H1 (cell line): ENCODE results near the gene MCM7. TPM values are rescaled to one million over a fixed set of nuclear protein-coding genes. Genes with fewer than 3 reads are reported as not detected.
A peak's percentile ranks its signal among the peaks of the same experiment; 100 is the strongest.

Source experiments
- CTCF ChIA-PET: fragments of 300-600 bp; sonication (Branson Sonifier 250); formaldehyde crosslinking; loops from one replicate; lab custom pipeline; 2021; ENCODE audit not compliant: partially characterized antibody; lab: Charles Lee
- POLR2A ChIA-PET: fragments of 300-600 bp; sonication (Branson Sonifier 250); formaldehyde crosslinking; loops from one replicate; lab custom pipeline; 2021; ENCODE audit warnings: inconsistent platforms; ENCODE audit not compliant: partially characterized antibody; lab: Charles Lee
- DNase-seq, 2 experiments: peaks; one replicate each; pipeline versions ENCODE4 v3.0.0 to v3.0.0-alpha.2; 2010 to 2022; ENCODE audit warnings: low spot score in 2 of 2, low read depth in 1 of 2, mixed read lengths in 1 of 2
- FAIRE-seq: peaks from 2 replicates; lab custom pipeline; 2011; peaks lifted over from hg19 to GRCh38; lab: Jason Lieb, UNC
- H2AFZ ChIP-seq: 2 replicates; pipeline ENCODE4 v1.8.1; 2012; ENCODE audit warnings: low read length, inconsistent platforms
- H2AK5ac ChIP-seq: 2 replicates; pipeline ENCODE4 v1.6.1; 2013; ENCODE audit warnings: low read depth, low read length
- H2BK120ac ChIP-seq: replicated peaks from 2 replicates; pipeline ENCODE3; 2013; ENCODE audit warnings: low read depth, low read length, inconsistent platforms
- H2BK12ac ChIP-seq: 2 replicates; pipeline ENCODE4 v1.6.1; 2013; ENCODE audit warnings: low read depth, low read length
- H2BK15ac ChIP-seq: 2 replicates; pipeline ENCODE4 v1.6.1; 2013; ENCODE audit warnings: low read length
- H2BK20ac ChIP-seq: 2 replicates; pipeline ENCODE4 v1.6.1; 2013; ENCODE audit warnings: low read length
- H2BK5ac ChIP-seq: 2 replicates; pipeline ENCODE4 v1.6.1; 2013; ENCODE audit warnings: low read depth, low read length
- H3K14ac ChIP-seq: 2 replicates; pipeline ENCODE4 v1.6.1; 2013; ENCODE audit warnings: inconsistent platforms; ENCODE audit not compliant: insufficient read length
- H3K18ac ChIP-seq: 2 replicates; pipeline ENCODE4 v1.6.1; 2013; ENCODE audit warnings: low read length; ENCODE audit errors: extremely low read depth
- H3K23ac ChIP-seq: 2 replicates; pipeline ENCODE4 v1.6.1; 2013; ENCODE audit warnings: inconsistent platforms; ENCODE audit not compliant: insufficient read length
- H3K23me2 ChIP-seq: 2 replicates; pipeline ENCODE4 v1.6.1; 2013; ENCODE audit warnings: low read depth, low read length
- H3K27ac ChIP-seq: 2 replicates; pipeline ENCODE4 v1.6.1; 2011; ENCODE audit warnings: low read depth, low read length, inconsistent platforms
- H3K27me3 ChIP-seq, 4 experiments: replicated peaks in 1 of 4; 1 replicate in 1 of 4; 2 replicates in 3 of 4; pipeline versions ENCODE4 v1.6.1 to v1.8.1; 2011 to 2013; ENCODE audit warnings: low read length in 3 of 4, mild to moderate bottlenecking in 3 of 4, inconsistent platforms in 2 of 4, mixed read lengths in 2 of 4, moderate library complexity in 1 of 4; ENCODE audit not compliant: control insufficient read depth in 3 of 4, insufficient read depth in 3 of 4; ENCODE audit errors: extremely low read depth in 1 of 4
- H3K36me3 ChIP-seq, 4 experiments: 2 replicates each; pipeline versions ENCODE4 v1.6.1 to v1.8.1; 2011 to 2013; ENCODE audit warnings: mild to moderate bottlenecking in 4 of 4, low read length in 3 of 4, moderate library complexity in 2 of 4, control low read depth in 1 of 4, inconsistent platforms in 1 of 4; ENCODE audit not compliant: insufficient read depth in 4 of 4, control insufficient read depth in 2 of 4
- H3K4ac ChIP-seq: replicated peaks from 2 replicates; pipeline ENCODE3; 2013; ENCODE audit warnings: low read length, low read depth, mixed read lengths, inconsistent platforms; ENCODE audit not compliant: insufficient read length
- H3K4me1 ChIP-seq, 4 experiments: replicated peaks in 1 of 4; 1 replicate in 1 of 4; 2 replicates in 3 of 4; pipeline versions ENCODE4 v1.6.1 to v1.8.1; 2011 to 2013; ENCODE audit warnings: low read length in 3 of 4, inconsistent platforms in 2 of 4, mixed read lengths in 1 of 4; ENCODE audit not compliant: insufficient read depth in 4 of 4, control insufficient read depth in 3 of 4
- H3K4me2 ChIP-seq, 2 experiments: 2 replicates each; pipeline versions ENCODE4 v1.6.1 to v1.8.1; 2011 to 2013; ENCODE audit warnings: low read depth in 2 of 2, low read length in 2 of 2, control low read depth in 1 of 2, inconsistent platforms in 1 of 2, mild to moderate bottlenecking in 1 of 2; ENCODE audit not compliant: insufficient read depth in 1 of 2
- H3K4me3 ChIP-seq, 4 experiments: fragments of 200-600, 300-600 bp in 1 of 4; sonication (generic), shearing (Covaris generic), sonication (Bioruptor Twin) in 1 of 4; 2 replicates each; pipeline versions ENCODE4 v1.5.1 to v1.8.1; 2011 to 2016; ENCODE audit warnings: low read length in 4 of 4, low read depth in 3 of 4, control low read depth in 2 of 4, inconsistent platforms in 2 of 4, mild to moderate bottlenecking in 2 of 4, mixed read lengths in 1 of 4, moderate library complexity in 1 of 4; ENCODE audit not compliant: insufficient read depth in 2 of 4; ENCODE audit errors: extremely low read depth in 1 of 4
- H3K56ac ChIP-seq: replicated peaks from 2 replicates; pipeline ENCODE3; 2013; ENCODE audit warnings: low read depth, mild to moderate bottlenecking, mixed read lengths, low read length, inconsistent platforms; ENCODE audit not compliant: insufficient read length
- H3K79me1 ChIP-seq: 2 replicates; pipeline ENCODE4 v1.6.1; 2013; ENCODE audit warnings: low read depth, low read length, control low read depth
- H3K79me2 ChIP-seq, 2 experiments: 2 replicates each; pipeline versions ENCODE4 v1.6.1 to v1.8.1; 2012 to 2013; ENCODE audit warnings: low read length in 2 of 2, mild to moderate bottlenecking in 2 of 2, inconsistent platforms in 1 of 2; ENCODE audit not compliant: insufficient read depth in 2 of 2, control insufficient read depth in 1 of 2
- H3K9ac ChIP-seq, 4 experiments: replicated peaks in 1 of 4; 1 replicate in 1 of 4; 2 replicates in 3 of 4; pipeline versions ENCODE4 v1.6.1 to v1.8.1; 2011 to 2013; ENCODE audit warnings: low read depth in 3 of 4, low read length in 3 of 4, control low read depth in 2 of 4, mild to moderate bottlenecking in 2 of 4, moderate library complexity in 2 of 4, inconsistent platforms in 1 of 4; ENCODE audit errors: extremely low read depth in 1 of 4
- H3K9me3 ChIP-seq, 2 experiments: 2 replicates each; pipeline versions ENCODE4 v1.6.1 to v1.8.1; 2012 to 2013; ENCODE audit warnings: mild to moderate bottlenecking in 2 of 2, moderate library complexity in 2 of 2, control low read depth in 1 of 2, inconsistent platforms in 1 of 2, low read depth in 1 of 2, low read length in 1 of 2, mixed read lengths in 1 of 2; ENCODE audit not compliant: insufficient read depth in 2 of 2
- H4K20me1 ChIP-seq, 2 experiments: replicated peaks in 1 of 2; 2 replicates each; pipeline versions ENCODE3 to v1.8.1; 2011 to 2013; ENCODE audit warnings: inconsistent platforms in 2 of 2, low read length in 2 of 2, mild to moderate bottlenecking in 1 of 2; ENCODE audit not compliant: insufficient read depth in 2 of 2, control insufficient read depth in 1 of 2
- H4K5ac ChIP-seq: 2 replicates; pipeline ENCODE4 v1.6.1; 2013; ENCODE audit warnings: low read length, low read depth, mixed read lengths, inconsistent platforms; ENCODE audit not compliant: insufficient read length
- H4K8ac ChIP-seq: 2 replicates; pipeline ENCODE4 v1.8.0; 2013; ENCODE audit warnings: mild to moderate bottlenecking, moderate library complexity, low read length, inconsistent platforms; ENCODE audit not compliant: insufficient read depth; ENCODE audit errors: extremely low read depth
- H4K91ac ChIP-seq: replicated peaks from 2 replicates; pipeline ENCODE3; 2013; ENCODE audit warnings: low read length, mixed read lengths, inconsistent platforms; ENCODE audit not compliant: insufficient read length
- POLR2A ChIP-seq, 2 experiments: IDR thresholded peaks; 1 replicate in 1 of 2; 2 replicates in 1 of 2; pipeline ENCODE4 v1.6.1; 2011; ENCODE audit warnings: low read depth in 2 of 2, low read length in 2 of 2, mild to moderate bottlenecking in 2 of 2; ENCODE audit errors: control extremely low read depth in 1 of 2
- WGBS, 2 experiments: shearing (Covaris generic) in 1 of 2; methylation state at CpG; one replicate each; pipeline versions ENCODE4 v1.1.6 to v1.1.7; 2013 to 2015; ENCODE audit warnings: low lambda C conversion rate in 2 of 2, mixed read lengths in 2 of 2, inconsistent platforms in 1 of 2, low coverage in 1 of 2, missing lambda C conversion rate in 1 of 2; ENCODE audit not compliant: insufficient replicate concordance in 2 of 2, insufficient coverage in 1 of 2, insufficient read length in 1 of 2; ENCODE audit errors: extremely low coverage in 1 of 2, missing lambda C conversion rate in 1 of 2; 5-methylcytosine and 5-hydroxymethylcytosine counted together
- polyA plus RNA-seq, 7 experiments: library from polyadenylated mRNA; depleted of rRNA in 3 of 7; stranded (reverse) in 5 of 7; unstranded in 2 of 7; fragments of >200 nt in 5 of 7; fragments of 200-250 nt in 2 of 7; gene quantifications; 1 replicate in 5 of 7; 2 replicates in 1 of 7; 4 replicates in 1 of 7; pipeline versions ENCODE4 v1.2.1 to v1.2.3, GENCODE V29; 2011 to 2013; ENCODE audit warnings: missing spikeins in 2 of 7, mixed read lengths in 2 of 7
- total RNA-seq: library from RNA; stranded (reverse); fragmentation: NEBNext Ultra II Directional; extraction: Animal tissue kit (Norgen Biotek cat#: 25700); gene quantifications from 2 replicates; pipeline ENCODE4 v1.2.1, GENCODE V29; 2021
- TF ChIP-seq, protein P1 (sequence below), 3 experiments: IDR thresholded peaks; 1 replicate in 2 of 3; 2 replicates in 1 of 3; pipeline versions ENCODE4 v1.5.1 to v1.6.1; 2011; ENCODE audit warnings: low read length in 3 of 3, mild to moderate bottlenecking in 3 of 3, inconsistent platforms in 2 of 3, low read depth in 1 of 3, moderate library complexity in 1 of 3; ENCODE audit not compliant: insufficient read depth in 1 of 3; ENCODE audit errors: control extremely low read depth in 1 of 3

The MCM7 gene
- total and polyA plus RNA-seq, 2 of the 8 experiments (the other 6 are each of a cell fraction or from before 2014, with no cell fraction given), result 313 to 344 TPM

DNA sequence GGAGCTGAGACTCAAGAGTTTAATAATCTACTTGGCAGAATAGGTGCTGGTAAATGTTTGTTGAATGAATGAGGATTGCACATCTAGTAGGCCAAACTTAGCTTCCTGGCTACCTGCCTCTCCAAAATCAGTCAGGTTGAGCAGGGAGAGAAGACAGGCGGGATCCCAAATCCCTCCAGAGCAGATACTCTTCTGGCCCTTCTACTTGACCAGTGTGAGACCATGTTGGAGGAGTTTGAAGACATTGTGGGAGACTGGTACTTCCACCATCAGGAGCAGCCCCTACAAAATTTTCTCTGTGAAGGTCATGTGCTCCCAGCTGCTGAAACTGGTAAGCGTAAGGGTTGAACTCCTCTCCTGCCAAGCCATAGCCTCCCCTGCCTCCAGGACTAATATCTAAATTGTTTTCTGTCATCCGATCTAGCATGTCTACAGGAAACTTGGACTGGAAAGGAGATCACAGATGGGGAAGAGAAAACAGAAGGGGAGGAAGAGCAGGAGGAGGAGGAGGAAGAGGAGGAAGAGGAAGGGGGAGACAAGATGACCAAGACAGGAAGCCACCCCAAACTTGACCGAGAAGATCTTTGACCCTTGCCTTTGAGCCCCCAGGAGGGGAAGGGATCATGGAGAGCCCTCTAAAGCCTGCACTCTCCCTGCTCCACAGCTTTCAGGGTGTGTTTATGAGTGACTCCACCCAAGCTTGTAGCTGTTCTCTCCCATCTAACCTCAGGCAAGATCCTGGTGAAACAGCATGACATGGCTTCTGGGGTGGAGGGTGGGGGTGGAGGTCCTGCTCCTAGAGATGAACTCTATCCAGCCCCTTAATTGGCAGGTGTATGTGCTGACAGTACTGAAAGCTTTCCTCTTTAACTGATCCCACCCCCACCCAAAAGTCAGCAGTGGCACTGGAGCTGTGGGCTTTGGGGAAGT lies 23.4 kb upstream of the MCM7 start:
- Histone ChIP-seq H3K27me3 (peaks cover 0 to 11% (median 0%) of the 10 kb centered on the region in 4 experiments; a peak in 2 of 7 replicates), H3K56ac (no peak overlapping the region), H4K5ac (no peak overlapping the region), H3K23ac (no peak overlapping the region), H2BK20ac (no peak overlapping the region), H2BK15ac (no peak overlapping the region), H2AK5ac (no peak overlapping the region), H3K9ac (no peak overlapping the region), H3K79me1 (0 out of 2 replicates have a peak, but pooled peaks cover 2% of the 10 kb centered on the region), H4K91ac (no peak overlapping the region), H3K4ac (no peak overlapping the region), H3K79me2 (no peaks in the 10 kb centered on the region; a peak in 1 of 4 replicates), H3K18ac (no peak overlapping the region), H2BK120ac (no peak overlapping the region), H4K20me1 (no peaks in the 10 kb centered on the region), H3K4me3 (no peak overlapping the region), H2BK5ac (no peak overlapping the region), H3K4me1 (peaks cover 0 to 13% (median 1%) of the 10 kb centered on the region in 4 experiments; a peak in 4 of 7 replicates), H4K8ac (no peak overlapping the region), H3K36me3 (no peaks in the 10 kb centered on the region), H3K4me2 (no peak overlapping the region), H3K14ac (no peak overlapping the region), H3K9me3 (no peaks in the 10 kb centered on the region)
- POLR2A ChIA-PET, result interaction anchor here (1.4 to 19.1 kb wide), 9 partner anchors 9 to 57 kb away, joined by 3 to 414 read pairs (median 4); partner anchors contain the start of genes AP4M1 and MCM7
- DNase-seq (no peak), FAIRE-seq (no peak)
- CTCF ChIA-PET, result interaction anchor here (0.7 to 5.3 kb wide), 7 partner anchors 8 to 63 kb away, joined by 3 to 24 read pairs (median 4); partner anchors contain the start of genes AP4M1 and MCM7
- 95% methylated on average over 4 of the region's 4 CpGs; no CpG with 5 or more reads in 1 of the 2 experiments for WGBS, 2 experiments
- TF ChIP-seq, protein P1, sequence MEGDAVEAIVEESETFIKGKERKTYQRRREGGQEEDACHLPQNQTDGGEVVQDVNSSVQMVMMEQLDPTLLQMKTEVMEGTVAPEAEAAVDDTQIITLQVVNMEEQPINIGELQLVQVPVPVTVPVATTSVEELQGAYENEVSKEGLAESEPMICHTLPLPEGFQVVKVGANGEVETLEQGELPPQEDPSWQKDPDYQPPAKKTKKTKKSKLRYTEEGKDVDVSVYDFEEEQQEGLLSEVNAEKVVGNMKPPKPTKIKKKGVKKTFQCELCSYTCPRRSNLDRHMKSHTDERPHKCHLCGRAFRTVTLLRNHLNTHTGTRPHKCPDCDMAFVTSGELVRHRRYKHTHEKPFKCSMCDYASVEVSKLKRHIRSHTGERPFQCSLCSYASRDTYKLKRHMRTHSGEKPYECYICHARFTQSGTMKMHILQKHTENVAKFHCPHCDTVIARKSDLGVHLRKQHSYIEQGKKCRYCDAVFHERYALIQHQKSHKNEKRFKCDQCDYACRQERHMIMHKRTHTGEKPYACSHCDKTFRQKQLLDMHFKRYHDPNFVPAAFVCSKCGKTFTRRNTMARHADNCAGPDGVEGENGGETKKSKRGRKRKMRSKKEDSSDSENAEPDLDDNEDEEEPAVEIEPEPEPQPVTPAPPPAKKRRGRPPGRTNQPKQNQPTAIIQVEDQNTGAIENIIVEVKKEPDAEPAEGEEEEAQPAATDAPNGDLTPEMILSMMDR (IDR thresholded peaks at IDR 0.05; ENCODE audit: control extremely low read depth in 1 of 3, insufficient read depth in 1 of 3, low read depth in 1 of 3, low read length in 3 of 3), result no peak
- TF ChIP-seq POLR2A (IDR thresholded peaks at IDR 0.05; ENCODE audit: control extremely low read depth in 1 of 2, low read depth in 2 of 2, low read length in 2 of 2), result peak in 1 of 2 experiments; percentile 42; a peak in 1 of 3 replicates
- TF ChIP-seq, all 59 proteins: peak for 1
- Histone ChIP-seq H3K23me2 (peaks cover 15% of the 10 kb centered on the region), H2BK12ac (no peak overlapping the region), H3K27ac (no peak overlapping the region), H2AFZ (no peak overlapping the region)
